Kidney tubule cell (primary cell): ENCODE data around the gene PARPBP.
"Not testable (repeated sequence)": the region's sequence is repeated elsewhere in the genome, so short reads cannot be mapped to it uniquely, and the experiment has no call there.

Experiments
- DNase-seq: peaks from one replicate; pipeline ENCODE4 v3.0.0-alpha.2; 2018; ENCODE audit warnings: low spot score

The PARPBP gene

GRCh38 chr12:102119674-102120563 is at the start of gene PARPBP, which contains the start of gene NUP37:
Gene PARPBP (plus strand): TSS chr12:102120183. CDS start chr12:102123889, 3,706 bp downstream.
Gene NUP37 (minus strand): TSS chr12:102120114. CDS start chr12:102118518, 1,596 bp downstream.
- DNase-seq: peak; percentile 95

DNA sequence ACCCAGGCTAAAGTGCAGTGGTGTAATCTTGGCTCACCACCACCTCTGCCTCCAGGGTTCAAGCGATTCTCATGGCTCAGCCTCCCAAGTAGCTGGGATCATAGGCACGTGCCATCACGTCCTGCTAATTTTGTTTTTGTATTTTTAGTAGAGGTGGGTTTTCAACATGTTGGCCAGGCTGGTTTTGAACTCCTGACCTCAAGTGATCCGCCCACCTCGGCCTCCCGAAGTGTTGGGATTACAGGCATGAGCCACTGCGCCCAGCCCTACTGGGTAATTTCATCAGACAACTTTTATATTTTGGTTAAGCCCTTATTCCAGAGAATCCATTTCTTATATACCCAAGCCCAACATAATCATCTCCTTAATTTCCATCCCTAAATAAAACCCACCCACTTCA is 47.9 kb upstream of the PARPBP start:
- not testable (repeated sequence) for DNase-seq

- DNase-seq: no peak
These were observed 39.1 kb upstream of the PARPBP start for GRCh38 chr12:102080842-102081241.

GRCh38 chr12:102089228-102089835 is 30.7 kb upstream of the PARPBP start:
- not testable (repeated sequence) for DNase-seq

DNA sequence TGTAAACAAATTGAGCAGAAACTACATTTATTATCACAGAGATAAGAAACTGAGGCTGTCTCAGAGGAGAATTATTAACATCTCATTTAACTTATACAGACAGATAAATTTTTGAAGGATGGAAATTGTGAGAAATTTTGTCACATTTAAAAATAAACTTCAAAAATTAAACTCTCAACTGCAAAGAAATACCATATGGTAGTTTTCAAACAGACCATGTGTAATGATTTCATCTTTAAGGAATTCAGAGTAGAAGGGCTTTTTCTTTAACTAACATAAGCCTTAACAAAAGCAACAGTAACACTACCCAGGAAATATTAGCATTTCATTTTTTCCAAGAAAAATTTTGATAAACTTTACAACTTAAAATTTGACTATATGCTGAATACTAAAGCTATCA is 26.7 kb upstream of the PARPBP start:
- no peak for DNase-seq

GRCh38 chr12:102095677-102096263 is 24.2 kb upstream of the PARPBP start:
- peak; percentile 12 for DNase-seq

GRCh38 chr12:102096855-102097254 is 23.1 kb upstream of the PARPBP start:
- no peak for DNase-seq

GRCh38 chr12:102106905-102107304 is 13.1 kb upstream of the PARPBP start:
- no peak for DNase-seq

- no peak for DNase-seq
These were observed 12.0 kb upstream of the PARPBP start for GRCh38 chr12:102107970-102108369.

DNA sequence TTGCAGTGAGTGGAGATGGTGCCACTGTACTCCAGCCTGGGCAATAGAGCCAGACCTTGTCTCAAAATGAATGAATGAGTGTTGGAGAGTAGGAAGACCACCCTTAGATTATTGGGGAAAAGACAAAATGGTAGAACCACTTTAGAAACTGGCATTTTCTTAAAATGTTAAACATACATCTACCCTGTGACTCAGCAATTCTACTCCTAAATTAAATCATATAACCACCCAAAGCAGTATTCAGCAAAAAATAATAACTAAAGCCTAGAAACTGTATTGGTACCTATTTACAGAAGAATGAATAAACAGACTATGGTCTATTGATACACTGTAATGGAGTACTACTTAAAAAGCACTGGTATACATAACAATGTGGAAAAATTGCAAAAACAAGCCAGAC is 9.2 kb upstream of the PARPBP start:
- DNase-seq: no peak

DNA sequence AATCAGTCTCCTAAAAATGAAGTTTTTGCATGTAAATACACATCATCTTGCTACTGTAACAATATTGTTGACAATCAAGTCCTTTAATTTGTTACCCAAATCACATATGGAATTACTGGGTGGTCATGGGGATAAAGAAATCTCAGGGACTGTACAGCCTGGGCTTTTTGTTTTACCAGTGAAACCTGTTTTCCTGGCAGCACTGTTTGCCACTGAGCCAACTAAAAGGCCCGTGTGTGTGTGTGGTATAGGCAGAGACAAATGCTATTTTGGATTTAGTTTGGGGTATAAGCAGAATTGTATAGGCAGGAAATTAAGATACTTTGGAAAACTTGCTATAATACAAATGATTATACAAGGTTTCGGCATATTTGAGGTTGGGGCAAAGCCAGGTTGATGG is 5.8 kb upstream of the PARPBP start:
- no peak for DNase-seq

GRCh38 chr12:102116392-102116791 is 3.6 kb upstream of the PARPBP start:
- no peak for DNase-seq

GRCh38 chr12:102118874-102119273 is 1.1 kb upstream of the PARPBP start:
- no peak for DNase-seq

DNA sequence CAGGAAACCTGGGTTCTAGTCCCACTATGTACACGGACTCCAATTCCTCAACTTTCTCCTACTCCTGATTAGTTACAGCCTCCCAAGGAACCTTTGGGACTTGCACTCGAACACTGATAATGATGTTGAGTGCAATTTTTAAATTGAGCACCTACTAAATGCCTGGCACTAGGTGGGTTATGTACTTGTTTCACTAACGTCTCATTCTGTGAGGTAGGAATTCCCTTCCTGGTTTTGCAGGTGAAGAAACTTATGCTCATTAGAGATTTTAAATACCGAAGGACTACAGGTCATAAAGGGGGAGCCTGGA is 536 bp downstream of the PARPBP start:
- peak; percentile 39 for DNase-seq

GRCh38 chr12:102120886-102121285 is 903 bp downstream of the PARPBP start:
- DNase-seq: peak; percentile 56

DNA sequence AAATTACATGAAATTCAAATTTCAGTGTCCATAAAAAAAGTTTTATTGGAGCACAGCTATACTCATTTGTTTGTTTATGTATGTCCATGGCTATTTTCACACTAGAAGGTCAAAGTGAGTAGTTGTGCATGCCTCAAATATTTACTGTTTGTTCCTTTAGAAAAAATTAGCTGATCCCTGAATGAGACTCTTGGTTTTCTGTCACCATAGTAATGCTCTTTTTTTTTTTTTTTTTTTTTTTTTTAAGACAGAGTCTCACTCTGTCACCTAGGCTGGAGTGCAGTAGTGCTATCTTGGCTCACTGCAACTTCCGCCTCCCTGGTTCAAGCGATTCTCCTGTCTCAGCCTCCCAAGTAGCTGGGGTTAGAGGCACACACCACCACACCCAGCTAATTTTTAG is 1.3 kb downstream of the PARPBP start:
- DNase-seq: not testable (repeated sequence)

DNA sequence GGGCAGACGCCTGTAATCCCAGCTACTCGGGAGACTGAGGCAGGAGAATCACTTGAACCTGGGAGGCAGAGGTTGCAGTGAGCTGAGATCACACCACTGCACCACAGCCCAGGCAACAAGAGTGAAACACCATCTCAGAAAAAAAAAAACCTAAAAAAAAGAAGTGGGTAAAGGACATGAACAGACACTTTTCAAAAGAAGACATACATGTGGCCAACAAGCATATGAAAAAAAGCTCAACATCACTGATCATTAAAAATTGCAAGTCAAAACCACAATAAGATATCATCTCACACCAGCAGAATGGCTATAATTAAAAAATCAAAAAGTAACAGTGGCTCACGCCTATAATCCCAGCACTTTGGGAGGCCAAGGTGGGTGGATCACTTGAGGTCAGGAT is 10.7 kb downstream of the PARPBP start:
- DNase-seq: not testable (repeated sequence)

GRCh38 chr12:102131442-102131841 is 11.5 kb downstream of the PARPBP start:
- DNase-seq: not testable (repeated sequence)

DNA sequence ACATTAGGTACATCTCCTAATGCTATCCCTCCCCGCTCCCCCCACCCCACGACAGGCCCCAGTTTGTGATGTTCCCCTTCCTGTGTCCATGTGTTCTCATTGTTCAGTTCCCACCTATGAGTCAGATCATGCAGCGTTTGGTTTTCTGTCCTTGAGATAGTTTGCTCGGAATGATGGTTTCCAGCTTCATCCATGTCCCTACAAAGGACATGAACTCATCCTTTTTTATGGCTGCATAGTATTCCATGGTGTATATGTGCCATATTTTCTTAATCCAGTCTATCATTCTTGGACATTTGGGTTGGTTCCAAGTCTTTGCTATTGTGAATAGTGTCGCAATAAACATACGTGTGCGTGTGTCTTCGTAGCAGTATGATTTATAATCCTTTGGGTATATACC is 17.6 kb downstream of the PARPBP start:
- not testable (repeated sequence) for DNase-seq

GRCh38 chr12:102142866-102143373 is 22.9 kb downstream of the PARPBP start:
- DNase-seq: not testable (repeated sequence)

DNA sequence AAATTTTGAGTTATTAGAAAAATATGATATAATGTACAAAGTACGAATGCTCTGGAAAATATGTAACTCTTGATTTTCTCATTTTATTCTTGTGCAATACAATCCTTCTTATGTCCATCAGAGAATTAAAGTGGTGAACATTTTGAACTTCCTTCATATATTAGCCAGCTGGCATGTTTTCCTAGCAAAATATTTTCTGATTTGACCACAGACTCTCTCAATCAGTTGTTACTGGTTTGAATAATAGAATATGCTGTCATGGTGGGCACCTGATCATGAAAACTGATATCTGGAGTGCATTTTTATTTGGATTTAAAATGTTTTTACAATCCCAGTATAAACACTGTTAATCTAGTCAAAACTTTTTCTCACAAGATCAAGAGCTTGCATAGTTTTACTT is 24.2 kb downstream of the PARPBP start:
- DNase-seq: no peak

- not testable (repeated sequence) for DNase-seq
These were observed 27.1 kb downstream of the PARPBP start for GRCh38 chr12:102147062-102147587.

GRCh38 chr12:102155206-102155605 is 35.2 kb downstream of the PARPBP start:
- not testable (repeated sequence) for DNase-seq
